Stimulated activated CD8-positive, alpha-beta memory T cell treated with anti-CD3 and anti-CD28 coated beads, Interleukin-15, amount 100 ng/mL, for 24 hours (primary cell): ENCODE results near the gene CBFA2T2.
"Not testable (repeated sequence)": the region's sequence is repeated elsewhere in the genome, so short reads cannot be mapped to it uniquely, and the experiment has no call there.

Experiments
- DNase-seq: peaks from one replicate; pipeline ENCODE4 v3.0.0-alpha.2; 2020; ENCODE audit warnings: low read depth

Gene CBFA2T2

GRCh38 chr20:33470866-33471265, 19.0 kb upstream of the CBFA2T2 start:
- DNase-seq: no peak

- no peak for DNase-seq
Measured at GRCh38 chr20:33472868-33473435, 16.9 kb upstream of the CBFA2T2 start.

DNA sequence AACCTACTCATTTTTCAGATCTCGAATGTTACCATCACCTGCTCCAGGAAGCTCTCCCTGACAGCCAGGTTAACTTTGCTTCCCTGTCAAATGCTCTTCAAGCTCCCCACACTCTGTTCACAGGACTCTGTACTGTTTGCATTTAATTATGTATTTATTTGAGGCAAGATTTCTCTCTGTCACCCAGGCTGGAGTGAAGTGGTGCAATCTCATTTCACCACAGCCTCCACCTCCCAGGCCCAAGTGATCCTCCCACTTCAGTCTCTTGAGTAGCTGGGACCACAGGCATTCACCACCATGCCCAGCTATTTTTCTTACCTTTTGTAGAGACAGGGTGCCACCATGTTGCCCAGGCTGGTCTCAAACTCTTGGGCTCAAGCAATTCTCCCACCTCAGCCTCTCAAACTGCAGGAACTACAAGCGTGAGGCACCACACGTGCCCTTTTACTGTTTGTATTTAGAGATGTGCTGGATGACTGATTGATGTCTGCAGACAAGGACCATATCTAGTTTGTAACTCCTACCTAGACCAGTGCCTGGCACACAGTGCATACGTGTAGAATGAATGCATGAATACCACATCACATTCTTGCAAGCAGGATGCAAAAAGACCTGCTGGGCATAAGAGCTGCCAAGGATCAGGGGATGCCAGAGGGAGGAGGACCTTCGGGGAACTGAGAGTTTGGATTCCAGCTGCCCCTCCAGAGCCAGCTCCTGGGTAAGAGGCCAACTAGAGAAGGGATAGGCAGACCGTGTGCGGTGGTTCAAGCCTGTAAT, 15.6 kb upstream of the CBFA2T2 start:
- DNase-seq: no peak

- DNase-seq: no peak
Measured at GRCh38 chr20:33474963-33475362, 14.9 kb upstream of the CBFA2T2 start.

DNA sequence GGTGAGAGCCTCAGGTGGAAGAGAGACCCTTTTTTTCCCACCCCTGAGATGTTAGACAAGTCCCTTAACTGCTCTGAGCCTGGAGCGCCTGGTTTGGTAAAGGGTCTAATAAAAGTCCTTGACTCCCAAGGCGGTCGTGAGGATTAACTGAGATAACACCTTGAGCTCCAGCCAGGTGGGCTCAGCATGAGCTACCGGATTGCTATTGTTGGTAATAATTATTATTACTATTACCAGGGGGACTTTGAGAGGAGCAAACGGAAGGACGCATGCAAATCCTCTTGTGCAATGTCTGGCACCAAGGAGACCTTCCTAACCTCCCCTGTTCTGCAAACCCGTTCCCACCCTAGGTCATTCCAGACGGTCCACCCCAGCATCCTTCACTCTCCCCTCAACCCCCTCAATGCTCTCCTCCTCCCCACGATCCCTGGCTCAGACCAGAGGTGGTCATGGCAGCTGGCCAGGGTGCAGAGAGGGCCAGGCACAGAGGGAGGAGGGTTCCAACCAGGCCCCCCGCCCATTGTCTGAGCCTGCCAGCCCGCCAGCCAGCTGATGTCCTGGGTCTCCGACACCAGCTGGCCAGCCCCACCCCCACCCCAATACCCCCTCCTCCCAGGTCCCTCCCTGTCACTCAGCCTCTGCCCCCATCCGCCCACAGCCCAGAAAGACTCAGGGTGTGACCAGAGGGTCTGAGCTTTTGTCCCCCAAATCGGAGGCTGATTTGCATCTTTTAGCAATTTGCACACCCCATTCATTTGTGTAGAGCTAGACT, 14.3 kb upstream of the CBFA2T2 start:
- DNase-seq: no peak

DNA sequence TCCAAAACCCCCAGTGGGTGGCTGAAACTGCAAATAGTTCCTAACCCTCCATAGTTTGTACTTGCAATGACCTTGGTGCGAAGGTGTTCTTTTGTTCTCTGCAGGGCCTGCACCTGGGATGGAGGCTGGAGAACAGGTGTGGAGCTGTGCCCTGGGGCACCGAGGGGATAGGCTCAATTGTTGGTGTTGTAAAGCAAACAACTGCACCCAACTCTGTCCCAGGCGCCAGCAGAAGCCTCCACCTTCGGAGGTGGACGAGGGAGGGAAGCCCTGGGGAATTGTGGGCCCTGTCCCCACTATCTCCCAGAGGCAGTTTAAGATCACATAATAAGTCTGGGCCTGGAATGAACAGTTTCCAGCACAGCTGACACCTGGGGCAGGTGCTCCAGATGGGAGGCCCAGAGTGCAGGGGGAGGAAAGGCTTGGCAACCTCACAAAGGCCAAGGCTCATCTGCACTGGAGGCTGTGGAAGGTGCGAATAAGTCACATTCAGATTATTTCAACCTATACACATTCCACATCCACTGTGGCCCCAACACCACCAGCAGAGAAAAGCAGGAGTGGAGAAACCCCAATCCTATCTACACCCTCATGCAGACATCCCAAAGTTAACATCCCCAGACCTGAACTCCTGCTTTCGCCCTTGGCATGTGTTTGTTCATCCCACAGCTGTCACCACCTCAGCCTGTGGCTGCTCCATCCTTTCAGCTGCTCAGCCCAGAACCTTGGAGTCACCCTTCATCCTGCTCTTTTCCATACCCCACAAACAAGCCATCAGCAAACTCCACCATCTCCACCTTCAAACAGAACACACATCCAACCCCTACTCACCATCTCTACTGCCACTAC, 12.3 kb upstream of the CBFA2T2 start:
- no peak for DNase-seq

- DNase-seq: no peak
Measured at GRCh38 chr20:33480048-33480447, 9.8 kb upstream of the CBFA2T2 start.

DNA sequence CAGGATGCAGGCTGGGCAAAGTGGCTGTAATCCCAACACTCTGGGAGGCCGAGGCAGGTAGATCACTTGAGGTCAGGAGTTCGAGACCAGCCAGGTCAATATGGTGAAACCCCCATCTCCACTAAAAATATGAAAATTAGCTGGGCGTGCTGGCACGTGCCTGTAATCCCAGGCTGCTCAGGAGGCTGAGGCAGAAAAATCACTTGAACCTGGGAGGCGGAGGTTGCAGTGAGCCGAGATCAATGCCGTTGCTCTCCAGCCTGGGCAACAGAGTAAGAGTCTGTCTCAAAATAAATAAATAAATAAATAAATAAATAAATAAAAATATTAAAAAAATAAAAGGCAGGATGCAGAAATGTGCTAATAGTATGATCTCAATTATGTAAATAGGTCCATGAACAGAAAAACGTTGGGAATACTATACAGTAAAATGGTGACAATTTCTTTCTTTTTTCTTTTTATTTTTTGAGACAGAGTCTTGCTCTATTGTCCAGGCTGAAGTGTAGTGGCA, 8.4 kb upstream of the CBFA2T2 start:
- no peak for DNase-seq

- DNase-seq: no peak
Measured at GRCh38 chr20:33482581-33482980, 7.3 kb upstream of the CBFA2T2 start.

DNA sequence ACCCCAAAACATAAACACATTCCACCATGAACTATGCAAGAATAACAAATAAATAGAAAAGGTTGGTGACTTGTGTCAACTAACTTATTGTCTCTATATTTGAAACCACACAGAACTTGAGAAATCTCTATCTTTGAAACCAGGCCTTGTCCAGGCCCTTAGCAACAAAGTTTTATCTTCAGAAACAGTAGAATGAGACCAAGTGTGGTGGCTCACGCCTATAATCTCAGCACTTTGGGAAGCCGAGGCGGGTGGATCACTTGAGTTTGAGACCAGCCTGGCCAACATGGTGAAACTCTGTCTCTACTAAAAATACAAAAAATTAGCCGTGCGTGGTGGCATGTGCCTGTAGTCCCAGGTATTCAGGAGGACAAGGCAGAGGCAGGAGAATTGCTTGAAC, 6.7 kb upstream of the CBFA2T2 start:
- not testable (repeated sequence) for DNase-seq

- no peak for DNase-seq
Measured at GRCh38 chr20:33488201-33488600, 1.7 kb upstream of the CBFA2T2 start.

GRCh38 chr20:33488661-33489494, 1.0 kb upstream of the CBFA2T2 start:
- DNase-seq: not testable (repeated sequence)

GRCh38 chr20:33489495-33490022, 337 bp upstream of the CBFA2T2 start:
- peak; percentile 97 for DNase-seq

GRCh38 chr20:33490934-33491656, 1.2 kb downstream of the CBFA2T2 start:
- no peak for DNase-seq

DNA sequence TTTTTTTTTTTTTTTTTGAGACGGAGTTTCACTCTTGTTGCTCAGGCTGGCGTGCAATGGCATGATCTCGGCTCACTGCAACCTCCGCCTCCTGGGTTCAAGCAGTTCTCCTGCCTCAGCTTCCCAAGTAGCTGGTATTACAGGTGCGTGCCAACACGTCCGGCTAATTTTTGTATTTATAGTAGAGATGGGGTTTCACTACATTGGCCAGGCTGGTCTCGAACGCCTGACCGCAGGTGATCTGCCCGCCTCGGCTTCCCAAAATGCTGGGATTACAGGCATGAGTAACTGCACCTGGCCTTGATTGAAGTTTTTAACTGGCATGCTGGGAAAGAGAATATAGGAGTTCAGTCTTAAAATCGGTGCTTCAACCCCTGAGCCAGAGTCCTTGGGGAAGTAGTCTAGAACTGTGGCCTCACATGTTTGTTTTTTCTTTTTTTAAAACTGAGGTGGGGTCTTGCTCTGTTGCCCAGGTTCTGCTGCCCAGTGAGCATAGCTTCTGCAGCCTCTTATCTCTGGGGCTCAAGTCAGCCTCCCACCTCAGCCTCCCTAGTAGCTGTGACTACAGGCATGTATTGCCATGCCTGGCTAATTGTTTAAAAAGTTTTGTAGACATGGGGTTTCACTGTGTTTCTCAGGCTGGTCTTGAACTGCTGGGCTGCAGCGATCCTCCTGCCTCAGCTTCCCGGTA, 3.3 kb downstream of the CBFA2T2 start:
- no peak for DNase-seq

DNA sequence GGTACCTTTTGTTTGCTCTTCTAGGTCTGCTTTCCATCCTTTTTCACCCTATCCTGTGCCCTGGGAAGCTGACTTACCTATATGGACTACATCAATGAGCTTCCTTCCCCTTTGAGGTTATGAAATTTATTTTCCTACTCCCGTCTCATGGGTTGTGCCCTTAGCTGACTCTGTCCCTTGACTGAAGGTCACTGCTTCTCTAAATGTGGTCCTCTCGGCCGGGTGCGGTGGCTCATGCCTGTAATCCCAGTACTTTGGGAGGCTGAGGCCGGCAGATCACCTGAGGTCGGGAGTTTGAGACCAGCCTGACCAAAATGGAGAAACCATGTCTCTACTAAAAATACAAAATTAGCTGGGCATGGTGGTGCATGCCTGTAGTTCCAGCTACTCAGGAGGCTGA, 6.9 kb downstream of the CBFA2T2 start:
- not testable (repeated sequence) for DNase-seq

DNA sequence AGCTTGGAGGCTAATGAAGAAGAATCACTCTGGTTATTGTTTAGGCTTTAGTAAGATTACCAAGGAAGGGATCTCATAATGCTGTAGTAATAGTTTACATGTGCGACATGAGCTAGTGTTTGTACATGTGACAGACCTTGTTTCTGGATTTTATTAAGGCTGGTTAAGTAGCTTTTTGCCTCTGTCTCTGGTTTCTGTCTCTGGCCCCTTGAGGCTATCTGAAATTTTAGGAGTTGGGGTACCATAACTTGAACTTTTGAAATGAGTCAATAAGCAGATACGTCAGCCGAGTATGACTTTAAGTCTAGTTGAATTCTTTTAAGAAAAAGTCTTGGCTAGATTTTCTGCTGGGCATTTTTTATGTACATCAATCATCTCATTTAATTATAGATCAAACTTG, 9.5 kb downstream of the CBFA2T2 start:
- no peak for DNase-seq

- no peak for DNase-seq
Measured at GRCh38 chr20:33501000-33501399, 11.1 kb downstream of the CBFA2T2 start.

- no peak for DNase-seq
Measured at GRCh38 chr20:33503564-33503963, 13.7 kb downstream of the CBFA2T2 start.
